GM13976 (cell line): ENCODE results near the gene ANKRD11.

Experiments used
- DNase-seq: peaks from one replicate; pipeline ENCODE4 v3.0.0; 2012; ENCODE audit warnings: low spot score
- CTCF ChIP-seq: IDR thresholded peaks from 2 replicates; pipeline ENCODE4 v1.5.1; 2012; ENCODE audit warnings: borderline replicate concordance, mild to moderate bottlenecking; ENCODE audit not compliant: insufficient read depth; ENCODE audit errors: extremely low read depth, missing control alignments, control extremely low read depth
- in situ Hi-C: fragments of 300-500 bp; cut with MboI; formaldehyde crosslinking; loops from one replicate; pipeline ENCODE4 v1.12.0; 2022; ENCODE audit warnings: low sequenced_read_pairs, mixed read lengths, inconsistent platforms; ENCODE audit not compliant: unreplicated experiment

ANKRD11 gene

GRCh38 chr16:89499767-89500166 lies 9.4 kb upstream of the ANKRD11 start:
- TF ChIP-seq CTCF, result no peak
- in situ Hi-C loops, result no loop called here
- DNase-seq, result no peak

GRCh38 chr16:89498839-89499238 lies 8.5 kb upstream of the ANKRD11 start:
- in situ Hi-C loops, result no loop called here
- no peak for TF ChIP-seq CTCF
- DNase-seq, result no peak

DNA sequence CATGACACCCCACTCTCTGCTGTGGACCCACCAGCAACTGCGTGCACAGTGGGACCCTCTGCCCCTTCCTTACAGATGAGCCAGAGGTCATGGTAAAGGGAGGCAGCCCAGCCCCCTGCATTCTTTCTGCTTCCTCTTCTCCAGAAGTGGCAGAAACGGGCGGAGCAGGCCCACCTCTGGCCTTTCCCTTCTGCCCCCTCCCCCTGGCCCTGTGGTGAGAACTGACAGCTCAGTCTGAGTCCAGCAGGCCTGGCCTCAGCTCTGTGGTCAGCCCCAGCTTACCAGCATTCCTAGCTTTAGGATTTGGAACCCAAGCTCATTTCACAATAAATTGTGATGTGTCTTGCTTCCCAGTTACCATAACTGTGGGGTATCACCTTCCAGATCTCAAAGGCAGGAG lies 4.8 kb upstream of the ANKRD11 start:
- in situ Hi-C loops, result no loop called here
- no peak for DNase-seq
- no peak for TF ChIP-seq CTCF

DNA sequence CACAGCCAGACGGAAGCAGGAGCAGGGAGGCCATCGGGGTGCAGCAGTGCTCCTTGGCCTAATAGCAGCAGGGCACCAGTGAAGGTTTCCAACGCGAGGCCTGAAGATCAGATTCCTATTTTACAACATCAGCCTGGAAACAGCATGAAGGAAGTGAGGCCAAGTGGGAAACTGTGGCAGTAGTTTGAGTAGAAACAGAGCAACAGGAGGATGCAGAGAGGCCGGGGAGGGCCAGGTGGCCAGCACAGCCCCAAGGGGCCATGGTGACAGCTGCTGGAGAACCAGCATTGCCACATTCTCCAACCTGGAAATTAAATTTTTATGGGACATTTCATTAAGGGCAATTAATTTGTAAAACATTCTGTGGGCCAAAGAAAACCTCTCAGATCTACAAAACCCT lies 3.4 kb upstream of the ANKRD11 start:
- TF ChIP-seq CTCF, result no peak
- in situ Hi-C loops, result no loop called here

DNA sequence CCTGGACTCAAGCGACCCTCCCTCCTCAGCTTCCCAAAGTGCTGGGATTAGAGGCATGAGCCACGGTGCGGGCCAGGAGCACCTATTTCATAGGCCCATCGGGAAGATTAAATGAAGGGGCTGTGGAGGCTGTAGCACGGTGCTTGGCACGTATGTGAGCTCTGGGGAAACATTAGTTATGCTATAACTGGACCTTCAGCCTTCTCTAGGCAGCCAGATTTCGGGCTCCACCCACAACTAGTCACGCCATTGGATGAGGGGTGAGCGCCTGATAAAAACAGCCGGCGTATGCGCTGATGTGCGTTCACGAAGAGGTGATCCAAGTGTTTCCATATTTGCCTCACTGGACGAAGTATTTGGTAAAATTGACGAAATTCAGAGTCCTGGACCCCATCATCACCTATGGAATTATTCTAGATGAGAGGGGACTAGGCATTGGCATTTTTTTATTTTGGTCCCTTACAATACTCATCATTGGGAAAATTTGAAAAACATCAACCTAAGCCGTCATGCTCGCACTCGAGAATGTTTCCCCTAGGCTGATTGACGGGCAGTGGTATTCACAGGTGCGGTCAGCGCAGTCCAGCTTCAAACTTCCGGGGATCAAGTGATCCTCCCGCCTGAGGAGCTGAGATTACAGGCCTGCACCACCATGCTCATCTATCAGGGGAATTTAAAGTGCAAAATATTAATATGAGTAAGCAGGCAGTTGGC lies 1.8 kb upstream of the ANKRD11 start:
- DNase-seq, result no peak
- TF ChIP-seq CTCF, result no peak
- in situ Hi-C loops, result no loop called here

More for the DNA sequence above, 3.4 kb upstream of the ANKRD11 start:
- DNase-seq, result no peak

GRCh38 chr16:89491238-89491869 lies 993 bp upstream of the ANKRD11 start:
- in situ Hi-C loops, result no loop called here
- peak; percentile 30 for DNase-seq
- no peak for TF ChIP-seq CTCF
